ENCODE measurements around the gene SHC2.
A peak's percentile ranks its signal among the peaks of the same experiment; 100 is the strongest.
"Not testable (repeated sequence)": the region's sequence is repeated elsewhere in the genome, so short reads cannot be mapped to it uniquely, and the experiment has no call there.

The SHC2 gene

GRCh38 chr19:384799-385169, 76.0 kb downstream of the SHC2 start:
- no peak for DNase-seq (ENCODE audit: low read depth)

GRCh38 chr19:383922-384798, 76.7 kb downstream of the SHC2 start:
- no peak overlapping the region for H3K4me3 ChIP-seq (ENCODE audit: low read depth, low read length)
- no peak for DNase-seq (ENCODE audit: low read depth)

More at GRCh38 chr19:384799-385169, 76.0 kb downstream of the SHC2 start:
- H3K4me3 ChIP-seq (ENCODE audit: low read depth, low read length): no peak overlapping the region

DNA sequence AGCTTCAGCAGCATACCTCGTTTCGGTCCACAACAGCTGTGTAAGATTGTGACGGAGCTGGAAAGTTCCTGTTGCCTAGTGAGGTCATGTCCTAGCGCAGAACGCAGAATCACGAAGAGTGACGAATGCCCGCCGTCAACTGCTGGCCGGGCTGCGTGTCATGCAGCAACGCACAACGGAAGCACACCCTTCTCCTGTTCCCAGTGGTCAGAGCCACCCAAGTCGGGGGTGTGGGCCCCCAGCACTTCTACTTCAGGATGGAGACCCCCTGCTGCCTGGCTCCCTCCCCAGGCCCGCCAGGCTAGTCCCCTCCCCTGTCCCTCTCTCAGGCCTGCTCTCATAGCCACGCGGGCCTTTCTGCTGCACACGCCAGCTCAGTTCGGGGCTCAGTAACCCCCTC, 77.8 kb downstream of the SHC2 start:
- H3K4me3 ChIP-seq (ENCODE audit: low read depth, low read length): no peak overlapping the region
- no peak for DNase-seq (ENCODE audit: low read depth)

GRCh38 chr19:382578-382977, 78.3 kb downstream of the SHC2 start:
- peak; percentile 20 for DNase-seq (ENCODE audit: low read depth)
- not testable (repeated sequence) for H3K4me3 ChIP-seq (ENCODE audit: low read depth, low read length)

- not testable (repeated sequence) for H3K4me3 ChIP-seq (ENCODE audit: low read depth, low read length); DNase-seq (ENCODE audit: low read depth)
Measured at GRCh38 chr19:381901-382300, 78.9 kb downstream of the SHC2 start.

- DNase-seq (ENCODE audit: low read depth); H3K4me3 ChIP-seq (ENCODE audit: low read depth, low read length): not testable (repeated sequence)
Measured at GRCh38 chr19:380618-381219, 80.1 kb downstream of the SHC2 start.

GRCh38 chr19:379796-380195, 81.0 kb downstream of the SHC2 start:
- DNase-seq (ENCODE audit: low read depth): no peak
- H3K4me3 ChIP-seq (ENCODE audit: low read depth, low read length): no peak overlapping the region

DNA sequence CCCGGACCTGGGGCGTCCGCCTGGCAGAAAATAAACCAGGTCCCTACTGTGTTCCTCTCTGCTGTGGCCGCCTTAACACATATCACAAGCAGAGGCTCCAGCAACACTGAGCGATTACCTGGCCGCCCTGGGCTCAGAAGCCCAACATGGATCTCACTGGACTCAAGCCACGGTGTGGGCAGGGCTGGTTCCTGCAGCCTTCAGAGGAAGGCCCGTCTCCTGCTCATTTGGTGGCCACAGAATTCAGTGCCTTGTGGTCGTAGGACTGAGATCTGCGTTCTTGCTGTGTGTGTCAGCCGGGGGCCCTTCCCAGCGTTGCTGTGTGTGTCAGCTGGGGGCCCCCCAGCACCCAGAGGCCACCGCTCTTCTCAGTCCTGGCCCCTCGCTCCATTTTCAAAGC, 82.1 kb downstream of the SHC2 start:
- DNase-seq (ENCODE audit: low read depth): no peak
- H3K4me3 ChIP-seq (ENCODE audit: low read depth, low read length): no peak overlapping the region

DNA sequence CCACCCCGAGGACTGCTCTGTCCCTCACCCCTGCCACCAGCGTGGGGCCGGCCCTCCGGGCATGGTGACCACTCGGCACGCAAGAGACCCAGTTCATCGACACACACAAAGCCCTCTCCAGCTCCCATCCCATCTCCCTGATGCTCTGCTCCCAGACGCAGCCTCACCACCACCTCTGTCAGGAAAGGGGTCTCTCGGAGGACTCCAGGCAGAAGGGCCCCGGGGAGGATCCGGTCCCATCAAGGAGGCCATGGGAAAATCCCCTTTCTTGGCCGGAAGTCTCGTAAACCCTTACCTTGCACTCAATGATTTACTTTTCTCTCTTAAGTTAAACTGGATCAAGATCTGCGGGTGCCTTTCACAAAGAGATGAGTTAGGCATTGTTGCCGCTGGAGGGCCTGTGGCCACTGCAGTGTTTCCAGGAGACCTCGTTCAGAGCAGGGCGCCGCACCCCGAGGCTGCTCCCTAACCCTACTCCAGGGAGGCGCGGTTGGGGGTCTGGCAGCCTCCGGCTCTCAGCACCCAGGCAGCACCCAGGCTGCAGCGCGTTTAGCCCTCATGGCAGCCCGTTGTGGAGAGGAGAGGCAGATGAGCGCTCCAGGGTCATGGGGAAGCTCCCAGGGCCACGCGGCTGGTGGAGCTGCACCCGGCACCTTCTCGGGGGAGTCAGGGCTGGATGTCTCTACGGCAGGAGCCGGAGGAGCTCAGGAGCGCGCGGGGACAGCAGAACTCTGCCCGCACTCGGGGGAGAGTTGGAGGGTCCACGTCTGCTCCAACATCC, 82.8 kb downstream of the SHC2 start:
- DNase-seq (ENCODE audit: low read depth): no peak
- H3K4me3 ChIP-seq (ENCODE audit: low read depth, low read length): no peak overlapping the region

DNA sequence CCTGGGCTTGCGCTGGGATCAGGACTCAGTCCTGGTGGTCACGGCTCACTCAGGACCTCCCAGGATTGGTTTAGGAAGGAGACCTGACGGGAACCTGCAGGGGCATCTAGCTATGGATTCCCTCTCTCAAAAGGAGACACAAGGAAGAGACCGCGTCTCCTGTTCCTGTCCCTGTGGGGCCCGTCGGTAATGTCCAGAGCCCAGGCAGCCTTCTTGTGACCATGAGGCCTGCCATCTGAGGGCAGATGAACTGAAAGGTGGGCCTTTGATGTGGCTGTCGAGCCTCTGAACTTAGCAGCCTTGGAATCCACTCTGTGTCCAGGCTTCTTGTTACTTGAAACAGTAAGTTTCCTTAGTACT, 84.7 kb downstream of the SHC2 start:
- H3K4me3 ChIP-seq (ENCODE audit: low read depth, low read length): no peak overlapping the region

DNA sequence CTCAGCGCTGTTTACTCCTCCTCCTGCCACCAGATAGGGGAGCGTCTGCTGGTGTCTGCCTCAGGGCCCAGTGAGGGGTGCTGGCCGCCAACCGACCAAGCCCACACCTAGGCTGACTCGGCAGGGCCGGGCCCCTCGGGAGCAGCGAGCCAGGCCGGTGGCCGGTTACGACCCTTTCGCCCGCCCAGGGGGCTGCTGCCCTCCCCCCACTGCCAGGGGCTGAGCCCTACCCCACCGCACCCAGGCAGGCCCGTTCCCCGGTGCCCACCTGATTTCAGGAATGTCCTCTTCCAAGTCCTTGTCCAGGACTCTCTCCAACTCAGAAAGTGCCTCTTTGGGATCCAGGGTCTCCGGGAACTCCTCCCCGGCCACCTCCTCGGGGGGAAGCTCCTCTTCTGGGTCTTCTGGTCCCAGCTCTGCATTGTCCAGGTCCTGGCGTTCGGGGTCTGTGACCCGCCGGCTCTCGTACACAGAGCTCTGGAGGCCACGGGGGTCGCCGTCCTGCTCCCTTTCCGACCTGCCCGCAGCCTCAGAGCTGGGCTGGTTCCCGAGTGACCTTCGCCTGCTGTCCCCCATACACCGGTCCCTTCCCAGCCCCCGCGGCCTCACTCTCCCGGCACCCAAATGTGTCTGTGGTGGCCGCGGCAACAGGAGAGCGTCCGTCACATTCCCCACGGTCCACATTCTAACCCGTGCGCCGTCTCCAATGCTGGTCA, 85.3 kb downstream of the SHC2 start:
- no peak for DNase-seq (ENCODE audit: low read depth)
- H3K4me3 ChIP-seq (ENCODE audit: low read depth, low read length): no peak overlapping the region

More for the DNA sequence above, 84.7 kb downstream of the SHC2 start:
- no peak for DNase-seq (ENCODE audit: low read depth)

GRCh38 chr19:374886-375235, 86.0 kb downstream of the SHC2 start:
- no peak overlapping the region for H3K4me3 ChIP-seq (ENCODE audit: low read depth, low read length)
- DNase-seq (ENCODE audit: low read depth): no peak

DNA sequence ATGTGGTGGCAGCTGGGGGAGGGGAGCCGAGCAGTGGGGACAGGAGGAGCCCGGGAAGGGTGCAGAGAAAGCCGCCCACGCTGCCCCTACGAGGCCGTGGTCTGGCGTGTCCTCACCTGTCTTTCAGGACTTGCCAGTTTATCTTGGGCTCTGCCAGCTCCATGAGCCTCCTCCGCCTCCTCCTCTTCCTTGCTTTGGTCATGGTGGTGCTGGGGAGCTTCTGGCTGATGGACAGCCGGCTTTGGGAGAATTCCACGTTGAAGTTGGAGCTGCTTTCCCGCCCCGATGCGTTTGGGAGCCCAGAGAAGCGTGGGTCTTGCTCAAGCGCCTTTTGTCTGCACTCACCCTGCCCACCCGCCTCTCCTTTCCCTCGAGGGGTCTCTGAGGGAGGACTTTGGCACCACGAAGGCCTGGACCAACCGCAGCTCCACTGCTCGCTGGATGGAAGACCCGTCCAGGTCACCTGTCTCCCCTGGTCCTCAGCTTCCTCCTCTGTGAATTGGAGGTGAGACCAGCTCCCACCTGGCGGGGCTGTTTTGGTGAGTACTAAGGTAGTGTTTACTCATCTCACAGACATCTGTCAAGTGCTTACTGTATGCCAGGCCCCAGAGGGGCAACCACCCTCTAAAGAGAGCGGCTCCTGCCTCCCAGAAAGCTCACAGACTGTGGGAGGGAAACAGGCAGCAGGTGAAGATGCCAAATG, 86.5 kb downstream of the SHC2 start:
- DNase-seq (ENCODE audit: low read depth): no peak
- no peak overlapping the region for H3K4me3 ChIP-seq (ENCODE audit: low read depth, low read length)

DNA sequence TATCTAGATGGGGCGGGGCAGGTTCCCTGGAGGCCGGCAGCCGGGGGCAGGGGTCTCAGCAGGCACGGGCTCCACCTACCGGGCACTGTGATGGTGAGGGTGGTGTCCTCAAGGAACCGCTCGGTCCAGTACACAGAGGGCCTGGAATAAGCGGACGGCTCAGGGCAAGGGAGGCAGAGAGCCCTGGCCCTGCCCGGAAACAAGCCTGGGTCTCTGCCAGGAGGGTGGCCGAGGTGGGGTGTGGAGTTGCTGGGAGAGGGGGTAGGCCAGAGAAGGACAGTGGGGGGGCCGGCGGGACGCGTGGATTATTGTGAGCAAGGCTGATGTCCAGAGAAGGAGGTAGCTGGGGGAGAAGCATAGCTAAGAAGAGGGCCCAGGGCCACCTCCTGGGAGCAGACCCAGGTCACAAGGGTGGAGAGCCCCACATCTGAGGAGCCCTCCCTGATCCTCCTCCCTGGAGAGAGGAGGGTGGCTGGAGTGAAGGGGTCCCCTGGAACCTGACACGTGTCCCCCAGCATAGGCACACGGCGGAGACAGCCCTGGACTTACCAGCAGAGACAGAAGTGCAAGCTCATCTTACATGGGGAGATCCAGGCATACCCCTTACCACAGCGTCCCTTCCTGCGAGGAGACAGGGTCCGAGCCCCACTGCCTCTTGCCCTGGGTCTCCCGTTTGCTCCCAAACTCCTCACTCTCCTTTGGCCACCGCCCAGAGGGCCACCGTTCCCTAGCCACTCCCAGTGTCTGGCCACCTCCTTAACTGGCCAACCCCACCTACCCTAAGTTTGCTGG, 87.2 kb downstream of the SHC2 start:
- no peak overlapping the region for H3K4me3 ChIP-seq (ENCODE audit: low read depth, low read length)
- no peak for DNase-seq (ENCODE audit: low read depth)

DNA sequence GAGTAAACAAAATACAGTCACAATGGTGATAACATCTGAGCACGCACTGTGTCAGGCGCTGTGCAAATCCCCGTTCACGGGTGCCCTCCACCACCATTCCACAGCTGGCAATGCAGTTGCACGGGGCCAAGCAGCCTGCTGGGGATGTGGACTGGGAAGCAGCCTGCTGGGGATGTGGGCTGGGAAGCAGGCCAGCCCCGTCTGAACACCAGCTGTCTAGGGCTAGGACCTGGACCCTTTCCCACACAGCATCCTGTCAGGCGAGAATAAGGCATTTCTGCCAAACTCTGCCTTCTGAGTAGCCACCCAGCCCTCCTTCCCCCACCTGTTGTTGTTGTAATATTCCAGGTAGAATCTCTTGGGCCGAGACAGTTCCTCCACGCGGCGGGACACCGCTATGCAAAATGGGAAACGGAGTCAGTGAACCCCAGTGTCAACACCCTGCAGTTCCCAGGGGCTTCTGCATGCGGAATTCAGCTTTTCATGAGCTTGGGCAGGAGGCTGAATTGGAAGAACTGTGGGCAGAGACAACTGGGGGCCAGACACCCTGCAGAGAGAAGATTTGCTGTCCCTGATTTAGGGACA, 88.4 kb downstream of the SHC2 start:
- H3K4me3 ChIP-seq (ENCODE audit: low read depth, low read length): no peak overlapping the region
- peak; percentile 23 for DNase-seq (ENCODE audit: low read depth)

DNA sequence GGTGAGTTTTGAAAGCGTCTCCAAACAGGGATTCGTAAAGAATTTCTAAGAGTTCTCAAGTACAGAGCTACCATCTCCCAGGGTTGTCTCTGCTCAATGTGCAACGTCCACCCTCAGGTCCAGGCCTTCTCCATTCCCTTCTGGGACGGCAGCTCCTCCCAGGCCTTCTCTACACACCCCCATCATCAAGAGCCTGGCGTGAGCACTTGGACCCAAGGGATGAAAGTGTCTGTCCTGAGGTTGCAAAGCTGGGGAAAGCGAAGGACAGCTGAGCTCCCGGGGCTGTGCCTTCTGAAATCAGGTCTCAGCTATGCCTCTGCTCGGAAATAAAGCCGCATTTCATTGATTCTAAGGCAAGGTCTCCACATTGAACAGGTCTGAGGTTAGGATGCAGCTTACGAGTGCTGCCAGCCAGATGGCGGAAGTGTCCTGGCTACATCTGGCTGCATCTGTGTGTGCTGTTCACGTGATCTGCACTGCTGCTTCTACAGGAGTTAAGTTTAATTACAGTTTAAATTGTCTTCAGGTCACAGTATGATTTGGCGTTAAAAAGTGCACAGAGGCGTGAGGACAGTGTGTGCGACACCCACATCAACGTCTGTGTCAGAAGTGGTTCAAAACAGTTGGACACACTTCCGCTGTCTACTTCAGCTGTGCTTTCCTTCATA, 89.2 kb downstream of the SHC2 start:
- H3K4me3 ChIP-seq (ENCODE audit: low read depth, low read length): no peak overlapping the region

GRCh38 chr19:370641-371330, 90.0 kb downstream of the SHC2 start:
- no peak for DNase-seq (ENCODE audit: low read depth)
- H3K4me3 ChIP-seq (ENCODE audit: low read depth, low read length): no peak overlapping the region

More for the DNA sequence above, 89.2 kb downstream of the SHC2 start:
- no peak for DNase-seq (ENCODE audit: low read depth)

Data from skeletal muscle cell (primary cell).